Nephron progenitor cell (in vitro differentiated cells): ENCODE results near the gene EXT2.

ENCODE experiments used
- DNase-seq: peaks from one replicate; pipeline ENCODE4 v3.0.0; 2021
- H3K27ac Mint-ChIP-seq: 2 replicates; pipeline ENCODE4 v1.8.0; 2021; ENCODE audit warnings: mild to moderate bottlenecking, moderate library complexity, mixed read lengths
- H3K27me3 Mint-ChIP-seq: 2 replicates; pipeline ENCODE4 v1.8.0; 2021; ENCODE audit warnings: mild to moderate bottlenecking, low read depth, mixed read lengths; ENCODE audit not compliant: poor library complexity
- H3K36me3 Mint-ChIP-seq: 2 replicates; pipeline ENCODE4 v1.8.0; 2021; ENCODE audit warnings: low read depth, mixed read lengths
- H3K4me1 Mint-ChIP-seq: 2 replicates; pipeline ENCODE4 v1.8.0; 2021; ENCODE audit warnings: mixed read lengths
- H3K4me3 Mint-ChIP-seq: 2 replicates; pipeline ENCODE4 v1.8.0; 2021; ENCODE audit warnings: mild to moderate bottlenecking, moderate library complexity, mixed read lengths
- H3K9me3 Mint-ChIP-seq: 2 replicates; pipeline ENCODE4 v1.8.0; 2021; ENCODE audit warnings: mild to moderate bottlenecking, moderate library complexity, mixed read lengths
- TF ChIP-seq, protein P1 (sequence below): fragments of 200-600 bp; sonication (generic); IDR thresholded peaks from 2 replicates; pipeline ENCODE4 v1.5.0; 2021; ENCODE audit warnings: antibody characterized with exemption

EXT2 gene

GRCh38 chr11:44208976-44209603, 113.6 kb downstream of the EXT2 start:
- peaks cover 43% of the 10 kb centered on the region for H3K9me3 Mint-ChIP-seq
- H3K4me1 Mint-ChIP-seq, result peaks cover 42% of the 10 kb centered on the region
- H3K27me3 Mint-ChIP-seq, result peaks cover 55% of the 10 kb centered on the region

DNA sequence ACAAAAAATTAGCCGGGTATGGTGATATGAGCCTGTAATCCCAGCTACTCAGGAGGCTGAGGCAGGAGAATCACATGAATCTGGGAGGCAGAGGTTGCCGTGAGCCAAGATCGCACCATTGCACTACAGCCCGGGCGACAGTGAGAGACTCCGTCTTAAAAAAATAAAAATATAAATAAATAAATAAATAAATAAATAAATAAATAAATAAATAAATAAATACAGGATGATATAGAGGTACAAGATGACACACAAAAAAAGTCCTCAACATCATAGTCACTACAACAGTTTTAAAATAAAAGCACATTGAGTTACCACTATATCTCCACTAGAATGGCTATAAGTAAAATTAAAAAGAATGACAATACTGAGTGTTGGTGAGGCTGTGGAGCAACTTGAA, 116.7 kb downstream of the EXT2 start:
- Mint-ChIP-seq H3K36me3 (peaks cover 53% of the 10 kb centered on the region), H3K4me3 (no peak overlapping the region), H3K27ac (no peak overlapping the region), H3K27me3 (peaks cover 34% of the 10 kb centered on the region), H3K4me1 (peaks cover 33% of the 10 kb centered on the region), H3K9me3 (peaks cover 43% of the 10 kb centered on the region)
- DNase-seq, result no peak
- TF ChIP-seq, protein P1, sequence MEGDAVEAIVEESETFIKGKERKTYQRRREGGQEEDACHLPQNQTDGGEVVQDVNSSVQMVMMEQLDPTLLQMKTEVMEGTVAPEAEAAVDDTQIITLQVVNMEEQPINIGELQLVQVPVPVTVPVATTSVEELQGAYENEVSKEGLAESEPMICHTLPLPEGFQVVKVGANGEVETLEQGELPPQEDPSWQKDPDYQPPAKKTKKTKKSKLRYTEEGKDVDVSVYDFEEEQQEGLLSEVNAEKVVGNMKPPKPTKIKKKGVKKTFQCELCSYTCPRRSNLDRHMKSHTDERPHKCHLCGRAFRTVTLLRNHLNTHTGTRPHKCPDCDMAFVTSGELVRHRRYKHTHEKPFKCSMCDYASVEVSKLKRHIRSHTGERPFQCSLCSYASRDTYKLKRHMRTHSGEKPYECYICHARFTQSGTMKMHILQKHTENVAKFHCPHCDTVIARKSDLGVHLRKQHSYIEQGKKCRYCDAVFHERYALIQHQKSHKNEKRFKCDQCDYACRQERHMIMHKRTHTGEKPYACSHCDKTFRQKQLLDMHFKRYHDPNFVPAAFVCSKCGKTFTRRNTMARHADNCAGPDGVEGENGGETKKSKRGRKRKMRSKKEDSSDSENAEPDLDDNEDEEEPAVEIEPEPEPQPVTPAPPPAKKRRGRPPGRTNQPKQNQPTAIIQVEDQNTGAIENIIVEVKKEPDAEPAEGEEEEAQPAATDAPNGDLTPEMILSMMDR, result no peak

More at GRCh38 chr11:44208976-44209603, 113.6 kb downstream of the EXT2 start:
- Mint-ChIP-seq H3K27ac (no peak overlapping the region), H3K36me3 (peaks cover 62% of the 10 kb centered on the region), H3K4me3 (no peak overlapping the region)
- TF ChIP-seq, protein P1, result no peak
- DNase-seq, result no peak

- DNase-seq, result no peak
- Mint-ChIP-seq H3K4me3 (no peak overlapping the region), H3K4me1 (peaks cover 33% of the 10 kb centered on the region), H3K27ac (no peak overlapping the region), H3K27me3 (peaks cover 29% of the 10 kb centered on the region), H3K36me3 (peaks cover 55% of the 10 kb centered on the region), H3K9me3 (peaks cover 43% of the 10 kb centered on the region)
- TF ChIP-seq, protein P1, result no peak
These were observed 117.7 kb downstream of the EXT2 start for GRCh38 chr11:44213148-44213547.

DNA sequence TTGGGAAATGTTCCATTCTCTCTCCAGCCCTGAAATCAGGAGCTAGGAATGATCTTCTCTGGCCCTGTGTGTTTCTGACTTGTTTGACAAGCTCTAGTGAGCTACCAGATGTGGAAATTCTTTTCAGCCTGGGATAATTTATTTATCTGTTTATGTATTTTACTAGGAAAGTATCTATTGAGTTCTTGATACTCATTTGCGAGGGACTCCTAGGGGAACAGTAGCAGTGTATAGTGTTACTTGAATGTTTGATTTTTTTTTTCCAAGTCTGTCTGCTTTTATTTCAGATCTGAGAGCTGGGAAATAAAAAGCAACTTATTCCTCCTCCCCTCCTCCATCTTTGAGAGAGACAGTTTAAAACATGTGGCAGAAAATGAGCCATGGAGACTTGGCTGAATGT, 122.0 kb downstream of the EXT2 start:
- Mint-ChIP-seq H3K4me3 (no peak overlapping the region), H3K27me3 (peaks cover 19% of the 10 kb centered on the region), H3K36me3 (peaks cover 37% of the 10 kb centered on the region), H3K9me3 (peaks cover 22% of the 10 kb centered on the region), H3K4me1 (peaks cover 47% of the 10 kb centered on the region), H3K27ac (no peak overlapping the region)
- TF ChIP-seq, protein P1, result no peak
- no peak for DNase-seq

- H3K4me1 Mint-ChIP-seq, result peaks cover 50% of the 10 kb centered on the region
- peaks cover 26% of the 10 kb centered on the region for H3K27me3 Mint-ChIP-seq
- peaks cover under 1% of the 10 kb centered on the region for H3K9me3 Mint-ChIP-seq
- TF ChIP-seq, protein P1, result no peak
- peak overlapping the region; percentile 66 for H3K27ac Mint-ChIP-seq
- DNase-seq, result no peak
- H3K4me3 Mint-ChIP-seq, result no peak overlapping the region
- peaks cover 14% of the 10 kb centered on the region for H3K36me3 Mint-ChIP-seq
These were observed 124.6 kb downstream of the EXT2 start for GRCh38 chr11:44219830-44220796.
